ENCODE results near the gene NRDE2. TPM values are rescaled to one million over a fixed set of nuclear protein-coding genes. Genes with fewer than 3 reads are reported as not detected.

NRDE2 gene
- total and polyA plus RNA-seq, 2 donors from 2014 or later: 7.0 to 27.9 TPM

- intact Hi-C loops (cut with DNase I): no loop called here
- no peak for TF ChIP-seq CTCF (IDR thresholded peaks at IDR 0.05; ENCODE audit: borderline replicate concordance, extremely low read depth, insufficient read depth)
- no peak overlapping the region for H3K9ac ChIP-seq (ENCODE audit: low read length in 3 of 3)
- DNase-seq: no peak
- H3K4me3 ChIP-seq (ENCODE audit: low read length in 3 of 3): no peak overlapping the region
- H3K27me3 ChIP-seq (ENCODE audit: control insufficient read depth, insufficient read depth, low read length): no peaks in the 10 kb centered on the region
- H3K27ac ChIP-seq (ENCODE audit: low read depth in 2 of 2, low read length in 2 of 2): no peak overlapping the region
- H3K4me1 ChIP-seq (ENCODE audit: control insufficient read depth in 2 of 3, insufficient read depth in 2 of 3, low read depth in 1 of 3, low read length in 3 of 3): peaks cover 2 to 6% (median 5%) of the 10 kb centered on the region in 3 donors
- H3K9me3 ChIP-seq (ENCODE audit: control insufficient read depth in 2 of 3, insufficient read depth in 1 of 3, low read length in 3 of 3): no peaks in the 10 kb centered on the region
- FAIRE-seq: no peak
- H3K36me3 ChIP-seq (ENCODE audit: control insufficient read depth in 2 of 3, insufficient read depth in 3 of 3, low read length in 3 of 3): peaks cover 3 to 23% (median 20%) of the 10 kb centered on the region in 3 donors
These were observed 26.6 kb downstream of the NRDE2 start for GRCh38 chr14:90305176-90305601.

- Histone ChIP-seq H3K36me3 (ENCODE audit: control insufficient read depth in 2 of 3, insufficient read depth in 3 of 3, low read length in 3 of 3) (peaks cover 5 to 16% (median 16%) of the 10 kb centered on the region in 3 donors), H3K9me3 (ENCODE audit: control insufficient read depth in 2 of 3, insufficient read depth in 1 of 3, low read length in 3 of 3) (no peaks in the 10 kb centered on the region), H3K27me3 (ENCODE audit: control insufficient read depth, insufficient read depth, low read length) (no peaks in the 10 kb centered on the region), H3K4me3 (ENCODE audit: low read length in 3 of 3) (no peak overlapping the region), H3K27ac (ENCODE audit: low read depth in 2 of 2, low read length in 2 of 2) (no peak overlapping the region), H3K4me1 (ENCODE audit: control insufficient read depth in 2 of 3, insufficient read depth in 2 of 3, low read depth in 1 of 3, low read length in 3 of 3) (peaks cover 2 to 6% (median 5%) of the 10 kb centered on the region in 3 donors), H3K9ac (ENCODE audit: low read length in 3 of 3) (no peak overlapping the region)
- no peak for DNase-seq
- intact Hi-C loops (cut with DNase I): no loop called here
- TF ChIP-seq CTCF (IDR thresholded peaks at IDR 0.05; ENCODE audit: borderline replicate concordance, extremely low read depth, insufficient read depth): no peak
- FAIRE-seq: no peak
These were observed 27.2 kb downstream of the NRDE2 start for GRCh38 chr14:90304502-90304901.

- Histone ChIP-seq H3K27ac (ENCODE audit: low read depth in 2 of 2, low read length in 2 of 2) (no peak overlapping the region), H3K27me3 (ENCODE audit: control insufficient read depth, insufficient read depth, low read length) (no peaks in the 10 kb centered on the region), H3K9me3 (ENCODE audit: control insufficient read depth in 2 of 3, insufficient read depth in 1 of 3, low read length in 3 of 3) (no peaks in the 10 kb centered on the region), H3K4me1 (ENCODE audit: control insufficient read depth in 2 of 3, insufficient read depth in 2 of 3, low read depth in 1 of 3, low read length in 3 of 3) (peaks cover 2 to 6% (median 5%) of the 10 kb centered on the region in 3 donors), H3K4me3 (ENCODE audit: low read length in 3 of 3) (no peak overlapping the region), H3K9ac (ENCODE audit: low read length in 3 of 3) (no peak overlapping the region), H3K36me3 (ENCODE audit: control insufficient read depth in 2 of 3, insufficient read depth in 3 of 3, low read length in 3 of 3) (peaks cover 5 to 15% (median 14%) of the 10 kb centered on the region in 3 donors)
- no peak for FAIRE-seq
- TF ChIP-seq CTCF (IDR thresholded peaks at IDR 0.05; ENCODE audit: borderline replicate concordance, extremely low read depth, insufficient read depth): no peak
- intact Hi-C loops (cut with DNase I): no loop called here
- peak in 1 of 5 donors; percentile 19 for DNase-seq
These were observed 28.3 kb downstream of the NRDE2 start for GRCh38 chr14:90303473-90303872.
